H9 (cell line): ENCODE measurements around the gene SRD5A2. TPM values are rescaled to one million over a fixed set of nuclear protein-coding genes. Genes with fewer than 3 reads are reported as not detected.

Experiments used
- DNase-seq: peaks from one replicate; pipeline ENCODE4 v3.0.0-alpha.2; 2017
- H2AFZ ChIP-seq: one replicate; pipeline ENCODE4 v1.6.1; 2013; ENCODE audit warnings: mild to moderate bottlenecking, low read length, control low read depth, moderate library complexity
- H2AK5ac ChIP-seq: 2 replicates; pipeline ENCODE4 v1.6.1; 2013; ENCODE audit warnings: low read length, control low read depth, mixed read lengths; ENCODE audit not compliant: insufficient read length
- H2BK120ac ChIP-seq: one replicate; pipeline ENCODE4 v1.6.1; 2013; ENCODE audit warnings: low read depth, mild to moderate bottlenecking, low read length, control low read depth, inconsistent platforms; ENCODE audit not compliant: poor library complexity, severe bottlenecking
- H2BK12ac ChIP-seq: 2 replicates; pipeline ENCODE4 v1.6.1; 2013; ENCODE audit warnings: low read length, control low read depth, mixed read lengths, low read depth; ENCODE audit not compliant: insufficient read length
- H2BK15ac ChIP-seq: 2 replicates; pipeline ENCODE4 v1.6.1; 2013; ENCODE audit warnings: low read depth, low read length, control low read depth
- H2BK20ac ChIP-seq: one replicate; pipeline ENCODE4 v1.6.1; 2013; ENCODE audit warnings: low read depth, mild to moderate bottlenecking, low read length, control low read depth, inconsistent platforms; ENCODE audit not compliant: poor library complexity, severe bottlenecking
- H2BK5ac ChIP-seq: 2 replicates; pipeline ENCODE4 v1.6.1; 2013; ENCODE audit warnings: low read length, control low read depth, mixed read lengths; ENCODE audit not compliant: insufficient read length
- H3K14ac ChIP-seq: 2 replicates; pipeline ENCODE4 v1.6.1; 2013; ENCODE audit warnings: low read length, control low read depth; ENCODE audit not compliant: insufficient read depth
- H3K18ac ChIP-seq: 2 replicates; pipeline ENCODE4 v1.6.1; 2013; ENCODE audit warnings: low read depth, mild to moderate bottlenecking, mixed read lengths, low read length, control low read depth; ENCODE audit not compliant: insufficient read length
- H3K23ac ChIP-seq: 2 replicates; pipeline ENCODE4 v1.6.1; 2013; ENCODE audit warnings: low read length, control low read depth, mixed read lengths, low read depth; ENCODE audit not compliant: insufficient read length
- H3K23me2 ChIP-seq: 2 replicates; pipeline ENCODE4 v1.6.1; 2013; ENCODE audit warnings: low read depth, mild to moderate bottlenecking, mixed read lengths, low read length, control low read depth; ENCODE audit not compliant: insufficient read length, poor library complexity, severe bottlenecking
- H3K27ac ChIP-seq: 2 replicates; pipeline ENCODE4 v1.5.1; 2013; ENCODE audit warnings: low read length, control low read depth, mixed read lengths, low read depth; ENCODE audit not compliant: insufficient read length
- H3K27me3 ChIP-seq: 2 replicates; pipeline ENCODE4 v1.6.1; 2013; ENCODE audit warnings: low read length, control low read depth, inconsistent platforms; ENCODE audit not compliant: insufficient read depth
- H3K4ac ChIP-seq: 2 replicates; pipeline ENCODE4 v1.6.1; 2013; ENCODE audit warnings: low read depth, mild to moderate bottlenecking, control low read depth, inconsistent platforms, low read length, moderate library complexity
- H3K4me1 ChIP-seq: 2 replicates; pipeline ENCODE4 v1.6.1; 2013; ENCODE audit warnings: low read length, control low read depth, inconsistent platforms; ENCODE audit not compliant: insufficient read depth
- H3K4me2 ChIP-seq: 2 replicates; pipeline ENCODE4 v1.6.1; 2013; ENCODE audit warnings: low read length, control low read depth, mixed read lengths; ENCODE audit not compliant: insufficient read length, insufficient read depth
- H3K56ac ChIP-seq: 2 replicates; pipeline ENCODE4 v1.6.1; 2013; ENCODE audit warnings: low read depth, mild to moderate bottlenecking, mixed read lengths, low read length, control low read depth; ENCODE audit not compliant: insufficient read length
- H3K79me1 ChIP-seq: 2 replicates; pipeline ENCODE4 v1.6.1; 2013; ENCODE audit warnings: low read depth, mild to moderate bottlenecking, moderate library complexity, low read length, control low read depth, inconsistent platforms; ENCODE audit not compliant: insufficient read depth, poor library complexity, severe bottlenecking
- H3K79me2 ChIP-seq: 2 replicates; pipeline ENCODE4 v1.6.1; 2013; ENCODE audit warnings: low read length, control low read depth, inconsistent platforms; ENCODE audit not compliant: insufficient read depth
- H3K9ac ChIP-seq: 2 replicates; pipeline ENCODE4 v1.6.1; 2013; ENCODE audit warnings: low read length, control low read depth, mixed read lengths; ENCODE audit not compliant: insufficient read length; ENCODE audit errors: extremely low read depth
- H3K9me3 ChIP-seq: one replicate; pipeline ENCODE4 v1.6.1; 2013; ENCODE audit warnings: low read depth, low read length, inconsistent platforms; ENCODE audit not compliant: control insufficient read depth
- H3T11ph ChIP-seq: one replicate; pipeline ENCODE4 v1.6.1; 2013; ENCODE audit warnings: mild to moderate bottlenecking, low read length, control low read depth, inconsistent platforms
- H4K20me1 ChIP-seq: one replicate; pipeline ENCODE4 v1.6.1; 2013; ENCODE audit not compliant: control insufficient read depth, insufficient read length, insufficient read depth
- H4K5ac ChIP-seq: 2 replicates; pipeline ENCODE4 v1.6.1; 2013; ENCODE audit warnings: low read depth, mild to moderate bottlenecking, mixed read lengths, low read length, control low read depth; ENCODE audit not compliant: insufficient read length
- H4K8ac ChIP-seq: replicated peaks from 2 replicates; pipeline ENCODE4 v1.6.1; 2013; ENCODE audit warnings: low read length, control low read depth, mixed read lengths, low read depth; ENCODE audit not compliant: insufficient read length
- H4K91ac ChIP-seq: 2 replicates; pipeline ENCODE4 v1.6.1; 2013; ENCODE audit warnings: low read depth, mild to moderate bottlenecking, moderate library complexity, mixed read lengths, low read length, control low read depth; ENCODE audit not compliant: insufficient read length
- H3K27ac Mint-ChIP-seq, 3 experiments: 2 replicates in 2 of 3; 3 replicates in 1 of 3; pipeline ENCODE4 v1.8.0; 2020 to 2021; ENCODE audit warnings: mixed read lengths in 3 of 3, mild to moderate bottlenecking in 1 of 3, moderate library complexity in 1 of 3
- H3K27me3 Mint-ChIP-seq: 2 replicates; pipeline ENCODE4 v1.8.0; 2021; ENCODE audit warnings: low read depth, mild to moderate bottlenecking, moderate library complexity, mixed read lengths
- H3K36me3 Mint-ChIP-seq, 3 experiments: 2 replicates in 2 of 3; 3 replicates in 1 of 3; pipeline ENCODE4 v1.8.0; 2020 to 2021; ENCODE audit warnings: low read depth in 3 of 3, mixed read lengths in 3 of 3; ENCODE audit not compliant: insufficient read depth in 1 of 3
- H3K4me1 Mint-ChIP-seq, 2 experiments: 2 replicates each; pipeline ENCODE4 v1.8.0; 2020; ENCODE audit warnings: mixed read lengths in 2 of 2
- H3K4me3 Mint-ChIP-seq, 2 experiments: 2 replicates in 1 of 2; 3 replicates in 1 of 2; pipeline ENCODE4 v1.8.0; 2020 to 2021; ENCODE audit warnings: mild to moderate bottlenecking in 2 of 2, mixed read lengths in 2 of 2, moderate library complexity in 1 of 2
- H3K9me3 Mint-ChIP-seq, 2 experiments: 2 replicates in 1 of 2; 3 replicates in 1 of 2; pipeline ENCODE4 v1.8.0; 2020; ENCODE audit warnings: mild to moderate bottlenecking in 2 of 2, mixed read lengths in 2 of 2, moderate library complexity in 1 of 2
- WGBS: extraction: QIAGEN DNeasy Blood & Tissue Kit; methylation state at CpG from one replicate; pipeline ENCODE4 v1.1.7; 2013; ENCODE audit warnings: missing lambda C conversion rate, low lambda C conversion rate, mixed read lengths; ENCODE audit not compliant: insufficient read length; ENCODE audit errors: extremely low coverage; 5-methylcytosine and 5-hydroxymethylcytosine counted together
- total RNA-seq: library from RNA; stranded (reverse); gene quantifications from 2 replicates; pipeline ENCODE4 v1.2.1, GENCODE V29; 2021
- TF ChIP-seq, protein P1 (sequence below): fragments of 200-600 bp; sonication (generic); conservative IDR thresholded peaks from 3 replicates; pipeline ENCODE4 v1.8.0; 2021; ENCODE audit warnings: antibody characterized with exemption, mild to moderate bottlenecking

Gene SRD5A2
- total RNA-seq, 1 experiment from 2014 or later, result not detected

DNA sequence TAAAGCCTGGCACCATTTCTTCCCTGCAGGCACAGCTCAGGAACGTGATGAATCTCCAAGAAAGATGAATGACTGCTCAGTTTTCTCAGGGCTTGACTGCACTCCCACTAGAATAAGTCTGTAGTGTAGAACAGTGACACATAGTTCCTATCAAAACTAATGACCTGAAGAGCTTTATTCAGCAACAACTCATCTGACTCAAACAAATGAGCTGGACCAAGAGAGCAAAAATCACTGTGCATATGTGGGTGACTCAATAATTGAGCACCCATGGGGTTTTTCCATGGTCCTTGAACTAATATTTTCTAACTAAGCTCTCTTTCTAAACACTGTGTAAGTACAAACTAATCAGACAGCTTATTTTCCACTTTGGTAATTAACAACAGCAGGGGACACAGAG is 105.0 kb downstream of the SRD5A2 start:
- H4K8ac ChIP-seq, result no peak overlapping the region
- H3K79me2 ChIP-seq, result no peaks in the 10 kb centered on the region
- WGBS, result no CpG with 5 or more reads among the region's 1 CpG
- no peak overlapping the region for H3K4me2 ChIP-seq
- no peak overlapping the region for H3K9ac ChIP-seq
- H3K18ac ChIP-seq, result no peak overlapping the region
- TF ChIP-seq, protein P1, sequence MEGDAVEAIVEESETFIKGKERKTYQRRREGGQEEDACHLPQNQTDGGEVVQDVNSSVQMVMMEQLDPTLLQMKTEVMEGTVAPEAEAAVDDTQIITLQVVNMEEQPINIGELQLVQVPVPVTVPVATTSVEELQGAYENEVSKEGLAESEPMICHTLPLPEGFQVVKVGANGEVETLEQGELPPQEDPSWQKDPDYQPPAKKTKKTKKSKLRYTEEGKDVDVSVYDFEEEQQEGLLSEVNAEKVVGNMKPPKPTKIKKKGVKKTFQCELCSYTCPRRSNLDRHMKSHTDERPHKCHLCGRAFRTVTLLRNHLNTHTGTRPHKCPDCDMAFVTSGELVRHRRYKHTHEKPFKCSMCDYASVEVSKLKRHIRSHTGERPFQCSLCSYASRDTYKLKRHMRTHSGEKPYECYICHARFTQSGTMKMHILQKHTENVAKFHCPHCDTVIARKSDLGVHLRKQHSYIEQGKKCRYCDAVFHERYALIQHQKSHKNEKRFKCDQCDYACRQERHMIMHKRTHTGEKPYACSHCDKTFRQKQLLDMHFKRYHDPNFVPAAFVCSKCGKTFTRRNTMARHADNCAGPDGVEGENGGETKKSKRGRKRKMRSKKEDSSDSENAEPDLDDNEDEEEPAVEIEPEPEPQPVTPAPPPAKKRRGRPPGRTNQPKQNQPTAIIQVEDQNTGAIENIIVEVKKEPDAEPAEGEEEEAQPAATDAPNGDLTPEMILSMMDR, result no peak
- H2AK5ac ChIP-seq, result no peak overlapping the region
- H3K4me3 Mint-ChIP-seq, result no peak overlapping the region
- no peak overlapping the region for H2BK5ac ChIP-seq
- no peak overlapping the region for H3K27ac Mint-ChIP-seq
- no peak overlapping the region for H4K91ac ChIP-seq
- H3K4ac ChIP-seq, result no peak overlapping the region
- H3K9me3 Mint-ChIP-seq, result no peaks in the 10 kb centered on the region
- H3K56ac ChIP-seq, result no peak overlapping the region
- H3K27ac ChIP-seq, result no peak overlapping the region
- no peak overlapping the region for H2BK15ac ChIP-seq
- no peak overlapping the region for H2BK20ac ChIP-seq
- H2BK120ac ChIP-seq, result no peak overlapping the region
- no peak overlapping the region for H4K5ac ChIP-seq
- H2AFZ ChIP-seq, result no peak overlapping the region
- no peak overlapping the region for H3K23ac ChIP-seq
- peaks cover 4 to 15% (median 6%) of the 10 kb centered on the region in 3 experiments; a peak in 5 of 7 replicates for H3K36me3 Mint-ChIP-seq
- H3K9me3 ChIP-seq, result no peaks in the 10 kb centered on the region
- DNase-seq, result no peak
- H4K20me1 ChIP-seq, result no peaks in the 10 kb centered on the region
- H3K27me3 ChIP-seq, result no peaks in the 10 kb centered on the region
- no peak overlapping the region for H3T11ph ChIP-seq
- H3K4me1 ChIP-seq, result no peaks in the 10 kb centered on the region
- no peaks in the 10 kb centered on the region for H3K23me2 ChIP-seq
- no peak overlapping the region for H2BK12ac ChIP-seq
- no peaks in the 10 kb centered on the region; the same call in 1 of the 2 replicates for H3K27me3 Mint-ChIP-seq
- peaks cover 4 to 7% of the 10 kb centered on the region in 2 experiments; a peak in 2 of 4 replicates for H3K4me1 Mint-ChIP-seq
- no peak overlapping the region for H3K14ac ChIP-seq
- no peaks in the 10 kb centered on the region for H3K79me1 ChIP-seq
